IPS-NIHi7 (cell line): ENCODE measurements around the gene SMARCB1.
"Not testable (repeated sequence)": the region's sequence is repeated elsewhere in the genome, so short reads cannot be mapped to it uniquely, and the experiment has no call there.

Experiments
- DNase-seq: peaks from one replicate; pipeline ENCODE4 v3.0.0; 2012; ENCODE audit warnings: mixed read lengths; ENCODE audit errors: extremely low spot score

The SMARCB1 gene

GRCh38 chr22:23846081-23846469 is 59.3 kb downstream of the SMARCB1 start:
- no peak for DNase-seq

- no peak for DNase-seq
Observed at GRCh38 chr22:23847310-23847920, 60.6 kb downstream of the SMARCB1 start.

- DNase-seq, result peak; percentile 41
Observed at GRCh38 chr22:23847991-23848864, 61.5 kb downstream of the SMARCB1 start.

GRCh38 chr22:23849009-23850006 is 62.5 kb downstream of the SMARCB1 start:
- DNase-seq, result peak; percentile 92

GRCh38 chr22:23850136-23850611 is 63.4 kb downstream of the SMARCB1 start:
- DNase-seq, result no peak

GRCh38 chr22:23856721-23857605 is 70.2 kb downstream of the SMARCB1 start:
- DNase-seq, result peak; percentile 54

- peak; percentile 96 for DNase-seq
Observed at GRCh38 chr22:23857606-23858483, 71.1 kb downstream of the SMARCB1 start, which contains the start of gene SLC2A11. Gene SLC2A11, plus strand, starts transcription at chr22:23857875. Its CDS starts 125 bp downstream, at chr22:23858000.

GRCh38 chr22:23858484-23858815 is 71.7 kb downstream of the SMARCB1 start:
- DNase-seq, result no peak

GRCh38 chr22:23859201-23859600 is 72.4 kb downstream of the SMARCB1 start:
- DNase-seq, result no peak

GRCh38 chr22:23860187-23860586 is 73.4 kb downstream of the SMARCB1 start:
- DNase-seq, result not testable (repeated sequence)

- peak; percentile 75 for DNase-seq
Observed at GRCh38 chr22:23862103-23862502, 75.3 kb downstream of the SMARCB1 start.

- not testable (repeated sequence) for DNase-seq
Observed at GRCh38 chr22:23864499-23865154, 77.9 kb downstream of the SMARCB1 start.

GRCh38 chr22:23868580-23868979 is 81.8 kb downstream of the SMARCB1 start:
- DNase-seq, result no peak

GRCh38 chr22:23874871-23875270 is 88.1 kb downstream of the SMARCB1 start:
- DNase-seq, result no peak

- DNase-seq, result no peak
Observed at GRCh38 chr22:23875801-23876200, 89.0 kb downstream of the SMARCB1 start.

- no peak for DNase-seq
Observed at GRCh38 chr22:23877566-23877965, 90.8 kb downstream of the SMARCB1 start.

GRCh38 chr22:23878219-23878618 is 91.5 kb downstream of the SMARCB1 start:
- DNase-seq, result no peak

GRCh38 chr22:23882370-23882769 is 95.6 kb downstream of the SMARCB1 start:
- DNase-seq, result no peak

GRCh38 chr22:23883658-23884057 is 96.9 kb downstream of the SMARCB1 start:
- no peak for DNase-seq
